OCI-LY3 (cell line): ENCODE data around the gene HAPSTR1.

Experiments used
- H2AFZ ChIP-seq: fragments of 200-600, 300-600 bp; shearing (Covaris generic); 2 replicates; pipeline ENCODE4 v1.6.0; 2014; ENCODE audit warnings: antibody characterized with exemption, low read depth, low read length
- H3K27ac ChIP-seq: fragments of 200-600, 300-600 bp; sonication (generic); 2 replicates; pipeline ENCODE4 v1.5.1; 2014; ENCODE audit warnings: mild to moderate bottlenecking, low read length, moderate library complexity, mixed read lengths
- H3K27me3 ChIP-seq: fragments of 200-600, 300-600 bp; sonication (generic); 2 replicates; pipeline ENCODE4 v1.6.1; 2014; ENCODE audit warnings: low read depth, low read length, mixed read lengths
- H3K36me3 ChIP-seq: fragments of 200-600, 300-600 bp; sonication (generic); replicated peaks from 2 replicates; pipeline ENCODE3; 2014; ENCODE audit warnings: low read depth, low read length, mixed read lengths
- H3K4me1 ChIP-seq: fragments of 300-600, 200-600 bp; sonication (generic); 2 replicates; pipeline ENCODE4 v1.6.1; 2014; ENCODE audit warnings: low read length, mixed read lengths
- H3K4me2 ChIP-seq: fragments of 200-600, 300-600 bp; sonication (generic); 2 replicates; pipeline ENCODE4 v1.6.1; 2014; ENCODE audit warnings: low read length, mixed read lengths
- H3K4me3 ChIP-seq: fragments of 300-600, 200-600 bp; sonication (generic); 2 replicates; pipeline ENCODE4 v1.5.1; 2014; ENCODE audit warnings: antibody characterized with exemption, mild to moderate bottlenecking, low read length, moderate library complexity
- H3K79me2 ChIP-seq: fragments of 300-600, 200-600 bp; shearing (Covaris generic); 2 replicates; pipeline ENCODE4 v1.6.1; 2014; ENCODE audit warnings: mild to moderate bottlenecking, low read length, mixed read lengths
- H3K9ac ChIP-seq: fragments of 300-600, 200-600 bp; shearing (Covaris generic); 2 replicates; pipeline ENCODE4 v1.6.0; 2014; ENCODE audit warnings: mild to moderate bottlenecking, low read length, moderate library complexity
- H3K9me3 ChIP-seq: fragments of 200-600, 300-600 bp; shearing (Covaris generic); 2 replicates; pipeline ENCODE4 v1.6.1; 2014; ENCODE audit warnings: low read length, mixed read lengths; ENCODE audit not compliant: insufficient read depth
- H4K20me1 ChIP-seq: fragments of 200-600, 300-600 bp; sonication (generic); 2 replicates; pipeline ENCODE4 v1.6.1; 2016; ENCODE audit warnings: low read length, mixed read lengths; ENCODE audit not compliant: insufficient read depth
- EZH2phosphoT487 ChIP-seq: fragments of 200-600 bp; shearing (Covaris generic); IDR thresholded peaks from 2 replicates; pipeline ENCODE4 v1.6.1; 2018; ENCODE audit warnings: antibody characterized with exemption, mixed run types, low read depth
- TF ChIP-seq, protein P1 (sequence below): fragments of 200-600, 300-600 bp; sonication (generic); IDR thresholded peaks from 2 replicates; pipeline ENCODE4 v1.5.1; 2014; ENCODE audit warnings: antibody characterized with exemption, low read length, low read depth

HAPSTR1 gene

GRCh38 chr16:9070254-9070653 is 21.2 kb upstream of the HAPSTR1 start:
- Histone ChIP-seq H4K20me1 (no peaks in the 10 kb centered on the region), H3K4me1 (peaks cover 7% of the 10 kb centered on the region), H3K27ac (no peak overlapping the region), H3K9me3 (no peaks in the 10 kb centered on the region), H3K9ac (no peak overlapping the region), H2AFZ (no peak overlapping the region), H3K36me3 (no peaks in the 10 kb centered on the region), H3K79me2 (no peaks in the 10 kb centered on the region), H3K4me2 (no peak overlapping the region), H3K27me3 (no peaks in the 10 kb centered on the region), H3K4me3 (no peak overlapping the region)
- TF ChIP-seq, protein P1, sequence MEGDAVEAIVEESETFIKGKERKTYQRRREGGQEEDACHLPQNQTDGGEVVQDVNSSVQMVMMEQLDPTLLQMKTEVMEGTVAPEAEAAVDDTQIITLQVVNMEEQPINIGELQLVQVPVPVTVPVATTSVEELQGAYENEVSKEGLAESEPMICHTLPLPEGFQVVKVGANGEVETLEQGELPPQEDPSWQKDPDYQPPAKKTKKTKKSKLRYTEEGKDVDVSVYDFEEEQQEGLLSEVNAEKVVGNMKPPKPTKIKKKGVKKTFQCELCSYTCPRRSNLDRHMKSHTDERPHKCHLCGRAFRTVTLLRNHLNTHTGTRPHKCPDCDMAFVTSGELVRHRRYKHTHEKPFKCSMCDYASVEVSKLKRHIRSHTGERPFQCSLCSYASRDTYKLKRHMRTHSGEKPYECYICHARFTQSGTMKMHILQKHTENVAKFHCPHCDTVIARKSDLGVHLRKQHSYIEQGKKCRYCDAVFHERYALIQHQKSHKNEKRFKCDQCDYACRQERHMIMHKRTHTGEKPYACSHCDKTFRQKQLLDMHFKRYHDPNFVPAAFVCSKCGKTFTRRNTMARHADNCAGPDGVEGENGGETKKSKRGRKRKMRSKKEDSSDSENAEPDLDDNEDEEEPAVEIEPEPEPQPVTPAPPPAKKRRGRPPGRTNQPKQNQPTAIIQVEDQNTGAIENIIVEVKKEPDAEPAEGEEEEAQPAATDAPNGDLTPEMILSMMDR: no peak
- no peak for TF ChIP-seq EZH2phosphoT487

GRCh38 chr16:9071377-9071776 is 20.1 kb upstream of the HAPSTR1 start:
- Histone ChIP-seq H3K4me3 (no peak overlapping the region), H3K27ac (no peak overlapping the region), H3K36me3 (no peaks in the 10 kb centered on the region), H3K4me1 (peaks cover 7% of the 10 kb centered on the region), H3K9ac (no peak overlapping the region), H2AFZ (no peak overlapping the region), H3K4me2 (no peak overlapping the region), H4K20me1 (no peaks in the 10 kb centered on the region), H3K9me3 (no peaks in the 10 kb centered on the region), H3K27me3 (no peaks in the 10 kb centered on the region), H3K79me2 (no peaks in the 10 kb centered on the region)
- TF ChIP-seq, protein P1: no peak
- no peak for TF ChIP-seq EZH2phosphoT487

- TF ChIP-seq, protein P1: no peak
- TF ChIP-seq EZH2phosphoT487: no peak
- H4K20me1 ChIP-seq: no peaks in the 10 kb centered on the region
- no peak overlapping the region for H3K4me3 ChIP-seq
- no peaks in the 10 kb centered on the region for H3K79me2 ChIP-seq
- no peaks in the 10 kb centered on the region for H3K36me3 ChIP-seq
- H3K27ac ChIP-seq: no peak overlapping the region
- peak overlapping the region; percentile 99 for H2AFZ ChIP-seq
- H3K27me3 ChIP-seq: no peaks in the 10 kb centered on the region
- H3K9me3 ChIP-seq: no peaks in the 10 kb centered on the region
- peak overlapping the region; percentile 43 for H3K4me2 ChIP-seq
- H3K9ac ChIP-seq: no peak overlapping the region
- H3K4me1 ChIP-seq: peaks cover 17% of the 10 kb centered on the region
Measured at GRCh38 chr16:9072806-9073341, 18.6 kb upstream of the HAPSTR1 start.

DNA sequence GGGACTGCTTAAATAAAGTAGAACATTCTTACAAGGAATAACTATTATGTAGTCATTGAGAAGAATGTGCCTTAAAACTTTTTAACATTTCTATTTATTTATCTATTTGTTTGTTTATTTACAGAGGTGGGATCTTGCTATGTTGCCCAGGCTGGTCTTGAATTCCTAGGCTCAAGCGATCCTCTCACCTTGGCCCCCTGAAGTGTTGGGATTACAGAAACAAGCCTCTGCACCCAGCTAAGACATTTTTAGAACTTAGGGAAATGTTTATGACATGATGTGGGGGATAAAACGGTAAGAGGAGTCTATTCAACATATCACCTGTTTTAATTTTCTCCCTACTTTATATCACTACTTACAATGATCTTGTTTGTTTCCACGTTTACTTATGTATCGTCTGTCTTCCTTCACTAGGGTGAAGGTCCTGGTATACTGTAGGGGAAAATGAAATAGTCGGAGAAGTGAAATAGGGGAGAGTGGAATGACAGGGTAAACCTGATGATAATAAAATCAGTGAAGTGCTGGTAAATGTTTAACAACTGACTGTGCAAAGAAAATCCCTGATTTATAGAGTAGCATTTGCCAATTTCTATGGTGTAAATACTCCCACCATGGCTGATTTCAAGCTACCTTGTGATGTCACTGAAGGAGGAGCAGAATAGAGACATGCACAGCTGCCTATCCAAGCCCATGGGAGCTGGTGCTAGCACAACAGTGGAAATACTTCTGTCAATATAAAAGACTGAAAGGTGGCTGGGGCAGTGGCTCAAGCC is 16.0 kb upstream of the HAPSTR1 start:
- H4K20me1 ChIP-seq: no peaks in the 10 kb centered on the region
- no peak overlapping the region for H3K4me3 ChIP-seq
- TF ChIP-seq, protein P1: no peak
- TF ChIP-seq EZH2phosphoT487: no peak
- H3K4me2 ChIP-seq: no peak overlapping the region
- no peak overlapping the region for H3K9ac ChIP-seq
- peaks cover 27% of the 10 kb centered on the region for H3K4me1 ChIP-seq
- no peak overlapping the region for H3K27ac ChIP-seq
- no peaks in the 10 kb centered on the region for H3K27me3 ChIP-seq
- H3K79me2 ChIP-seq: no peaks in the 10 kb centered on the region
- no peak overlapping the region for H2AFZ ChIP-seq
- H3K36me3 ChIP-seq: no peaks in the 10 kb centered on the region
- 0 out of 2 replicates have a peak, but pooled peaks cover 3% of the 10 kb centered on the region for H3K9me3 ChIP-seq
